Vagina (tissue), 2 donors: ENCODE data around the gene LZTS2. TPM values are rescaled to one million over a fixed set of nuclear protein-coding genes. Genes with fewer than 3 reads are reported as not detected.

Experiments
- DNase-seq, 2 donors: peaks; one replicate each; pipeline ENCODE4 v3.0.0-alpha.2; 2017; ENCODE audit errors: extremely low spot score in 2 of 2
- H3K27ac ChIP-seq: fragments of 200-600 bp; sonication (generic); one replicate; pipeline ENCODE4 v1.5.1; 2019
- H3K27me3 ChIP-seq: fragments of 200-600 bp; sonication (generic); one replicate; pipeline ENCODE4 v1.5.1; 2019
- H3K36me3 ChIP-seq, 2 donors: fragments of 200-600 bp; sonication (generic); one replicate each; pipeline ENCODE4 v1.5.1; 2017 to 2019
- H3K4me1 ChIP-seq: fragments of 200-600 bp; sonication (generic); one replicate; pipeline ENCODE4 v1.5.1; 2019
- H3K4me3 ChIP-seq, 2 donors: fragments of 200-600 bp; sonication (generic); 1 replicate in 1 of 2; 2 replicates in 1 of 2; pipeline ENCODE4 v1.5.1; 2016 to 2019
- H3K9me3 ChIP-seq: fragments of 200-600 bp; sonication (generic); one replicate; pipeline ENCODE4 v1.5.1; 2019
- CTCF ChIP-seq, 3 experiments: fragments of 450-650 bp in 2 of 3; fragments of 200-600 bp in 1 of 3; sonication (generic) in 1 of 3; IDR thresholded peaks; one replicate each; pipeline ENCODE4 v1.5.1; 2017 to 2019; ENCODE audit warnings: antibody characterized with exemption in 3 of 3, mild to moderate bottlenecking in 2 of 3, moderate library complexity in 2 of 3
- POLR2A ChIP-seq, 2 donors: fragments of 450-650 bp; IDR thresholded peaks; one replicate each; pipeline ENCODE4 v1.6.1; 2017; ENCODE audit warnings: antibody characterized with exemption in 2 of 2, mild to moderate bottlenecking in 2 of 2, moderate library complexity in 2 of 2
- POLR2AphosphoS5 ChIP-seq, 2 donors: sonication (generic); formaldehyde crosslinking; IDR thresholded peaks; one replicate each; pipeline ENCODE4 v1.9.0; 2017; ENCODE audit warnings: antibody characterized with exemption in 2 of 2, mild to moderate bottlenecking in 2 of 2, low read depth in 1 of 2; ENCODE audit not compliant: insufficient read depth in 1 of 2
- intact Hi-C: fragments of 100-400 bp; cut with DNase I; formaldehyde crosslinking; loops from one replicate; pipeline ENCODE4 v1.15.1; 2023
- total RNA-seq: library from RNA; depleted of rRNA; stranded (reverse); fragments of >200 nt; gene quantifications from one replicate; pipeline ENCODE4 v1.2.3, GENCODE V29; 2016

Gene LZTS2
- total RNA-seq, result 99.4 TPM

- Histone ChIP-seq H3K4me1 (peaks cover 41% of the 10 kb centered on the region), H3K27me3 (no peaks in the 10 kb centered on the region), H3K27ac (peak within 1 kb of the TSS; percentile 100), H3K4me3 (peak within 1 kb of the TSS; percentile 79 to 92), H3K36me3 (peaks cover 0 to 12% of the 10 kb centered on the region in 2 donors), H3K9me3 (no peaks in the 10 kb centered on the region)
- TF ChIP-seq POLR2AphosphoS5 (IDR thresholded peaks at IDR 0.05; ENCODE audit: insufficient read depth in 1 of 2, low read depth in 1 of 2) (no peak), POLR2A (IDR thresholded peaks at IDR 0.05) (no peak), CTCF (IDR thresholded peaks at IDR 0.05) (no peak)
- no peak for DNase-seq
- intact Hi-C loops, result loop anchor here (5.0 kb wide), 1 partner anchor 87 kb away; the partner anchor contains the start of gene SLF2
These were observed at the start of gene LZTS2 for GRCh38 chr10:100999742-101000126. LZTS2 (plus strand) TSS chr10:100999808; CDS start chr10:101002539, 2,731 bp downstream.

GRCh38 chr10:100960251-100960650 is 39.4 kb upstream of the LZTS2 start:
- H3K36me3 ChIP-seq, result peaks cover 0 to 54% of the 10 kb centered on the region in 2 donors
- H3K4me3 ChIP-seq, result no peak overlapping the region
- no peak for DNase-seq
- TF ChIP-seq POLR2A (IDR thresholded peaks at IDR 0.05), result no peak
- no peak for TF ChIP-seq POLR2AphosphoS5 (IDR thresholded peaks at IDR 0.05; ENCODE audit: insufficient read depth in 1 of 2, low read depth in 1 of 2)
- no peak for TF ChIP-seq CTCF (IDR thresholded peaks at IDR 0.05)
- intact Hi-C loops, result no loop called here
- no peaks in the 10 kb centered on the region for H3K9me3 ChIP-seq
- no peak overlapping the region for H3K27ac ChIP-seq
- no peaks in the 10 kb centered on the region for H3K27me3 ChIP-seq
- H3K4me1 ChIP-seq, result no peaks in the 10 kb centered on the region

GRCh38 chr10:100962351-100963080 is 37.1 kb upstream of the LZTS2 start:
- Histone ChIP-seq H3K4me1 (no peaks in the 10 kb centered on the region), H3K27me3 (no peaks in the 10 kb centered on the region), H3K27ac (no peak overlapping the region), H3K9me3 (no peaks in the 10 kb centered on the region), H3K36me3 (peaks cover 0 to 47% of the 10 kb centered on the region in 2 donors), H3K4me3 (no peak overlapping the region)
- intact Hi-C loops, result no loop called here
- no peak for TF ChIP-seq CTCF (IDR thresholded peaks at IDR 0.05)
- TF ChIP-seq POLR2A (IDR thresholded peaks at IDR 0.05), result no peak
- no peak for TF ChIP-seq POLR2AphosphoS5 (IDR thresholded peaks at IDR 0.05; ENCODE audit: insufficient read depth in 1 of 2, low read depth in 1 of 2)
- no peak for DNase-seq

GRCh38 chr10:100963826-100964225 is 35.8 kb upstream of the LZTS2 start:
- Histone ChIP-seq H3K27me3 (no peaks in the 10 kb centered on the region), H3K4me3 (no peak overlapping the region), H3K36me3 (peaks cover 0 to 35% of the 10 kb centered on the region in 2 donors), H3K9me3 (no peaks in the 10 kb centered on the region), H3K27ac (no peak overlapping the region), H3K4me1 (peaks cover 3% of the 10 kb centered on the region)
- DNase-seq, result no peak
- intact Hi-C loops, result no loop called here
- TF ChIP-seq POLR2AphosphoS5 (IDR thresholded peaks at IDR 0.05; ENCODE audit: insufficient read depth in 1 of 2, low read depth in 1 of 2) (no peak), CTCF (IDR thresholded peaks at IDR 0.05) (no peak), POLR2A (IDR thresholded peaks at IDR 0.05) (no peak)

GRCh38 chr10:100965820-100966219 is 33.8 kb upstream of the LZTS2 start:
- DNase-seq, result no peak
- H3K4me1 ChIP-seq, result peaks cover 15% of the 10 kb centered on the region

More at GRCh38 chr10:100965820-100966219, 33.8 kb upstream of the LZTS2 start:
- Histone ChIP-seq H3K4me3 (no peak overlapping the region), H3K36me3 (peaks cover 0 to 27% of the 10 kb centered on the region in 2 donors), H3K27me3 (no peaks in the 10 kb centered on the region), H3K9me3 (no peaks in the 10 kb centered on the region), H3K27ac (no peak overlapping the region)
- intact Hi-C loops, result no loop called here
- TF ChIP-seq POLR2A (IDR thresholded peaks at IDR 0.05) (no peak), POLR2AphosphoS5 (IDR thresholded peaks at IDR 0.05; ENCODE audit: insufficient read depth in 1 of 2, low read depth in 1 of 2) (no peak), CTCF (IDR thresholded peaks at IDR 0.05) (no peak)
